ENCODE results near the gene ZCCHC10. TPM values are rescaled to one million over a fixed set of nuclear protein-coding genes. Genes with fewer than 3 reads are reported as not detected.

The ZCCHC10 gene
- 25.5 to 31.8 TPM (median 27.0 TPM) in 5 replicates for total RNA-seq (2022; extraction: Qiagen RNA extraction)

DNA sequence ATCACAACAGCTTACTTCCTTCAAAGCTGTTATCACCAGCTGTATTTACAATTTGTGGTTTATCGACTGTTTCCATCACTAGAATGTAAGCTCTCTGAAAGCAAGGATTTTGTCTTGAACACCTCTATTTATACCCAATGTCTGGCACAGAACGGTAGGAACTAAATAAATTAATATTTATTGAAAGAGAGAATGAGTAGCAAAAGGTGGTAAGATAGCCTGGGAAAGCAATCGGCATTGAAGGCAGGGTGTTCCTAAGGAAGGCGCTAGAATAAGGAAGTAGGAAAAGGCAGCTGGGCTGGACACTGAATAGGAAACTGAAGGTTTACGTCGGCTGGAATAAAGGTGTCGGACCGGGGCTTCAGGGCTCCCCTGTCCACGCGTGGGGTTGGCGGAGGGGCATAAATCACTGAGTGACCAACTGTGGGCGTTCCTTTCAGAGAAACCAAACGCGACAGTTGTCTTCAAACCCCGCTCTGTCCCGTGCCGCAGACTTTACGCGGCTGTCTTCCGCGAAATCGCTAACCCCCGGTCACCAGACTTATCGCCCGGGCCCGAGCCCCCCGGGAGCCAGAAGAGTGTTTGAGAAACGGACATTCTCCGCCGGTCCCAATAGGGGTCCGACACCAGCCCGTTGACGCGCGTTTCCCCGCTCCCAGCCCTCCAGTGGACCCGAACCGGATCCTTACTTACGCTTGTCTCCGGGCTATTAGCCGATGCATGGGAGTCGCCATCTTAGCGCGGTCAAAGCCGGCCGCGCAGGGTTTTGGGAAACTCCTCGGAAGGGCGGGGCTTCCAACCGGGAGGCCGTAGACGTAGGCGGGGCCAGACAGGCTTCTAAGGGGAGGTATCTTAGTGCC is at the start of gene ZCCHC10:
ZCCHC10 (minus strand) TSS at position 746 of the 860 bp plus-strand sequence; CDS start at position 734, 12 bp downstream.

GRCh38 chr5:133051542-133052316 is 25.4 kb upstream of the ZCCHC10 start, which contains the start of gene HSPA4:
TSS of gene HSPA4 (plus strand) at chr5:133052013. CDS start at chr5:133052251, 238 bp downstream.

DNA sequence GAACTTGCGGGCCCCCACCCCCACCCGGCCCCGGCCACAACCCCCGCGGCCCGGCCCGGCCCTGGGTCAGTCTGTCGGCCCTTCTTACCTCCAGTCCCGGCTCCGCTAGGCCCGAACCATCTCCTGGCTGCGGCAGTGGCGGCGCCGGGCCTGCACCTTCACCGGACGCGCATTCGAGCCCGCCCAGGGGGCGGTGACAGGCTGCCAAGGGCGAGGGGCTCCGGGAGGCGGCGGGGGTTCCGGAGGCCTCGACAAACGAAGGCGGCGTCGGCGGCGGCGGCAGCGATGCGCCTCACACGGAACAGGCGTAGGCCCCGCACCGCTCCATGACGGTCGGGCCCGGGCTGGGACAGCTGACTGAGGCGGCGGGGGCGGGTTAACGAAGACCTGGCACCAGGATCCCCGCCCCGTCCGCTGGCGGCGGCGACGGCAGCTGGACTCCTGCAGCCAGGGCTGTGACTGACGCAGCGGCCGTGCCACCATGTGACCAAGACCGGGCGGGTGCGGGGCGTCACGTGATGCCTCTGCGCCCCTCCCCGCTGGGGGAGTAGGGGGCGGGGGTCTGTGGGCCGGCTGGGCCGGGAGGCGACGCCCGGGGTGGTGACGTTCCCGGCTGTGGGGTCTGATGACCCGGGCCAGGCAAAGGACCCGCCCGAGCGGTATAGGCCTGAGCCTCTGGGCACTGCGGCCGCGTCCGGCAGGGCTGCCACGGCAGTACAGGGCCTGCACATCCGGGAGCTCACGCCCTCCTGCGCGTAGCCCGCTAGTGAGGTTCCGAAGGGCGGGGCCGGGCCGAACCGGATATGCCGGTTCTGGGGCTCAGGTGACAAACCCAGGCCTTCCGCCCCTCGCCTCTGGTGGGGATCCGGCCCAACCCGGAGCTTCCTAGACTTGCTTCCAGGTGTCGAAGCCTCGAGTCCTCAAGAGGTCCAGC is 62.9 kb downstream of the ZCCHC10 start, which contains the start of gene AFF4:
AFF4 (minus strand) TSS at position 464 of the 934 bp plus-strand sequence. CDS start 26,445 bp downstream, outside the sequence.

Other genes with a start within 250 kb of the ZCCHC10 start
- gene SEPTIN8, start 249.3 kb downstream of the ZCCHC10 start, total RNA-seq (2022; extraction: Qiagen RNA extraction): 17.8 to 21.9 TPM (median 19.3 TPM) in 5 replicates
- 0.08 to 0.16 TPM (median 0.10 TPM) in 5 replicates for gene SOWAHA, start 213.2 kb downstream of the ZCCHC10 start, total RNA-seq (2022; extraction: Qiagen RNA extraction)
- gene SHROOM1, start 195.9 kb downstream of the ZCCHC10 start, total RNA-seq (2022; extraction: Qiagen RNA extraction): 7.2 to 10.4 TPM (median 10.0 TPM) in 5 replicates
- 0.19 to 0.31 TPM (median 0.25 TPM) in 5 replicates for gene GDF9, start 160.1 kb downstream of the ZCCHC10 start, total RNA-seq (2022; extraction: Qiagen RNA extraction)
- 340 to 546 TPM (median 496 TPM) in 5 replicates for gene UQCRQ, start 159.9 kb downstream of the ZCCHC10 start, total RNA-seq (2022; extraction: Qiagen RNA extraction)
- 0.43 to 1.2 TPM (median 0.65 TPM) in 5 replicates for gene LEAP2, start 152.9 kb downstream of the ZCCHC10 start, total RNA-seq (2022; extraction: Qiagen RNA extraction)
- 18.9 to 27.3 TPM (median 24.8 TPM) in 5 replicates for gene AFF4, start 62.9 kb downstream of the ZCCHC10 start, total RNA-seq (2022; extraction: Qiagen RNA extraction)
- gene HSPA4, start 25.5 kb upstream of the ZCCHC10 start, total RNA-seq (2022; extraction: Qiagen RNA extraction): 139 to 165 TPM (median 164 TPM) in 5 replicates